Measurements from ENCODE around the gene FZD8.

FZD8 gene

DNA sequence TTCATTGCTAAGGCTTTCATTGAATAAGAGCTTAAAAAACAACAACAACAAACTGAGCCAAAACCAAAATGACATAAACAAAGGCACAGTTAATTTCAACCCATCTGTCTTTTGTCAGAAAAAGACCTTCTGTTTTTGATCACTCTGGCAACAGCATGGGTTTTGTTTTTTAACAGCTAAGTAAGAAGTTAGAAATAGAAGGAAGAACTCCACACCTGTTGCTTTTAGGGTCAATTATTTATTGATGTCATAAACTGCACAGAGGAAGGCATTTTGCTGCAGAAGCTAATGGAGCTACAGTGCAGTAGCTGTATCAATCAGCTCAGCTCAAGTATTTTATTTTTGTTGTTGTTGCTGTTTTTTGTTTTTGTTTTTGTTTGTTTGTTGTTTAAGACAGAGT is 53.3 kb downstream of the FZD8 start:
- TF ChIP-seq Cebpa-rat (IDR thresholded peaks at IDR 0.05) = no peak
- H3K36me3 ChIP-seq = no peaks in the 10 kb centered on the region

More for the DNA sequence above, 53.3 kb downstream of the FZD8 start:
- Histone ChIP-seq H3K4me3 (no peak overlapping the region), H4K20me1 (no peaks in the 10 kb centered on the region), H3K4me1 (no peaks in the 10 kb centered on the region), H3K27me3 (no peaks in the 10 kb centered on the region), H3K27ac (no peak overlapping the region), H3K9ac (no peak overlapping the region), H3K9me3 (peaks cover 17% of the 10 kb centered on the region), H3K4me2 (no peak overlapping the region)

Measured in BLaER1 (cell line).